ENCODE data around the gene HCN3. TPM values are rescaled to one million over a fixed set of nuclear protein-coding genes. Genes with fewer than 3 reads are reported as not detected.

The HCN3 gene
- total and polyA plus RNA-seq, 2 donors (not counting 1 experiment from before 2014, with no cell fraction given): 6.2 to 9.2 TPM

GRCh38 chr1:155236451-155236850 is 40.8 kb upstream of the HCN3 start:
- H3K4me1 ChIP-seq (ENCODE audit: control insufficient read depth in 2 of 2, insufficient read depth in 2 of 2, low read length in 2 of 2): peaks cover 10 to 15% of the 10 kb centered on the region in 2 donors
- peaks cover 3% of the 10 kb centered on the region for H3K79me2 ChIP-seq (ENCODE audit: control insufficient read depth, insufficient read depth, low read length)
- H3K9me3 ChIP-seq (ENCODE audit: control extremely low read depth in 1 of 3, control insufficient read depth in 2 of 3, insufficient read depth in 1 of 3, low read length in 2 of 3): no peaks in the 10 kb centered on the region
- ChIA-PET CTCF (interaction anchor here (1.0 to 1.8 kb wide), 2 partner anchors 15 to 58 kb away, joined by 3 to 5 read pairs; no protein-coding TSS in a partner anchor), POLR2A (no interaction called here)
- H2AFZ ChIP-seq (ENCODE audit: insufficient read depth, low read depth, low read length, poor library complexity, severe bottlenecking): no peak overlapping the region
- no peak overlapping the region for H3K4me3 Mint-ChIP-seq
- H3K27ac Mint-ChIP-seq: no peak overlapping the region
- H3K9ac ChIP-seq (ENCODE audit: low read length): no peak overlapping the region
- no peaks in the 10 kb centered on the region for H3K27me3 Mint-ChIP-seq
- no peak for TF ChIP-seq CTCF (IDR thresholded peaks at IDR 0.05)
- TF ChIP-seq EZH2 (IDR thresholded peaks at IDR 0.05; ENCODE audit: borderline replicate concordance, insufficient read depth, low read depth, low read length, poor library complexity, severe bottlenecking): no peak
- H3K4me2 ChIP-seq (replicated peaks; ENCODE audit: low read depth, low read length, poor library complexity, severe bottlenecking): no peak overlapping the region
- H3K9me3 Mint-ChIP-seq (ENCODE audit: insufficient read depth): no peaks in the 10 kb centered on the region
- no peak overlapping the region for H3K4me3 ChIP-seq (ENCODE audit: control extremely low read depth in 1 of 5, extremely low read depth in 1 of 5, insufficient read depth in 1 of 5, low read depth in 2 of 5, low read length in 4 of 5)
- DNase-seq: no peak
- peaks cover 14% of the 10 kb centered on the region for H3K4me1 Mint-ChIP-seq
- H3K27ac ChIP-seq (ENCODE audit: low read length in 2 of 2): no peak overlapping the region
- WGBS (ENCODE audit: insufficient coverage): 100% methylated on average over 4 of the region's 5 CpGs
- ATAC-seq (ENCODE audit: low read depth): no peak
- H3K36me3 ChIP-seq (replicated peaks in 1 of 2; ENCODE audit: control extremely low read depth in 1 of 2, control insufficient read depth in 1 of 2, extremely low read depth in 1 of 2, insufficient read depth in 2 of 2, low read length in 1 of 2): peaks cover 0 to 20% of the 10 kb centered on the region in 2 experiments
- intact Hi-C loops (cut with micrococcal nuclease): no loop called here
- no peaks in the 10 kb centered on the region for H3K27me3 ChIP-seq (replicated peaks in 1 of 4; ENCODE audit: control extremely low read depth in 1 of 4, control insufficient read depth in 3 of 4, insufficient read depth in 4 of 4, low read length in 3 of 4)
- H4K20me1 ChIP-seq (ENCODE audit: control insufficient read depth, insufficient read depth, low read length, poor library complexity, severe bottlenecking): no peaks in the 10 kb centered on the region

- Histone ChIP-seq H2AFZ (ENCODE audit: insufficient read depth, low read depth, low read length, poor library complexity, severe bottlenecking) (peak overlapping the region; percentile 66), H3K9ac (ENCODE audit: low read length) (peak overlapping the region; percentile 58), H4K20me1 (ENCODE audit: control insufficient read depth, insufficient read depth, low read length, poor library complexity, severe bottlenecking) (no peaks in the 10 kb centered on the region), H3K36me3 (replicated peaks in 1 of 2; ENCODE audit: control extremely low read depth in 1 of 2, control insufficient read depth in 1 of 2, extremely low read depth in 1 of 2, insufficient read depth in 2 of 2, low read length in 1 of 2) (peaks cover 0 to 17% of the 10 kb centered on the region in 2 experiments), H3K79me2 (ENCODE audit: control insufficient read depth, insufficient read depth, low read length) (peaks cover 9% of the 10 kb centered on the region), H3K4me1 (ENCODE audit: control insufficient read depth in 2 of 2, insufficient read depth in 2 of 2, low read length in 2 of 2) (peaks cover 27 to 36% of the 10 kb centered on the region in 2 donors), H3K27ac (ENCODE audit: low read length in 2 of 2) (peak overlapping the region in 1 of 2 donors; percentile 28), H3K4me3 (ENCODE audit: control extremely low read depth in 1 of 5, extremely low read depth in 1 of 5, insufficient read depth in 1 of 5, low read depth in 2 of 5, low read length in 4 of 5) (peak overlapping the region; percentile 36 to 65 (median 51)), H3K27me3 (replicated peaks in 1 of 4; ENCODE audit: control extremely low read depth in 1 of 4, control insufficient read depth in 3 of 4, insufficient read depth in 4 of 4, low read length in 3 of 4) (no peaks in the 10 kb centered on the region), H3K4me2 (replicated peaks; ENCODE audit: low read depth, low read length, poor library complexity, severe bottlenecking) (peak overlapping the region; percentile 78), H3K9me3 (ENCODE audit: control extremely low read depth in 1 of 3, control insufficient read depth in 2 of 3, insufficient read depth in 1 of 3, low read length in 2 of 3) (peaks cover 0 to 4% (median 2%) of the 10 kb centered on the region in 3 donors)
- WGBS (ENCODE audit: insufficient coverage): 28% methylated on average over 3 of the region's 4 CpGs
- DNase-seq (peak; percentile 82), ATAC-seq (ENCODE audit: low read depth) (no peak)
- H3K27me3 Mint-ChIP-seq: peaks cover 4% of the 10 kb centered on the region
- CTCF ChIA-PET: interaction anchor here (1.0 to 2.1 kb wide), 6 partner anchors 10 to 150 kb away, joined by 3 to 18 read pairs (median 4); partner anchors contain the start of gene SCAMP3
- H3K4me1 Mint-ChIP-seq: peaks cover 33% of the 10 kb centered on the region
- intact Hi-C loops (cut with micrococcal nuclease): loop anchor here (1.0 to 5.0 kb wide), 3 partner anchors 14 to 69 kb away; partner anchors contain the start of genes HCN3, KRTCAP2 and TRIM46
- peak overlapping the region; percentile 61 for H3K27ac Mint-ChIP-seq
- POLR2A ChIA-PET: interaction anchor here (0.6 to 0.7 kb wide), 3 partner anchors 9 to 17 kb away, joined by 3 to 7 read pairs (median 4); no protein-coding TSS in a partner anchor
- TF ChIP-seq CTCF (IDR thresholded peaks at IDR 0.05) (no peak), EZH2 (IDR thresholded peaks at IDR 0.05; ENCODE audit: borderline replicate concordance, insufficient read depth, low read depth, low read length, poor library complexity, severe bottlenecking) (no peak)
- peak overlapping the region; percentile 88 for H3K4me3 Mint-ChIP-seq
- H3K9me3 Mint-ChIP-seq (ENCODE audit: insufficient read depth): no peaks in the 10 kb centered on the region
These were observed 36.1 kb upstream of the HCN3 start for GRCh38 chr1:155241069-155241679.
